NCI-H1436 (cell line): ENCODE data around the gene OCRL.
"Not testable (repeated sequence)": the region's sequence is repeated elsewhere in the genome, so short reads cannot be mapped to it uniquely, and the experiment has no call there.

ENCODE experiments used
- DNase-seq: peaks from one replicate; lab custom pipeline; 2025; lab: John Stamatoyannopoulos, UW

OCRL gene

DNA sequence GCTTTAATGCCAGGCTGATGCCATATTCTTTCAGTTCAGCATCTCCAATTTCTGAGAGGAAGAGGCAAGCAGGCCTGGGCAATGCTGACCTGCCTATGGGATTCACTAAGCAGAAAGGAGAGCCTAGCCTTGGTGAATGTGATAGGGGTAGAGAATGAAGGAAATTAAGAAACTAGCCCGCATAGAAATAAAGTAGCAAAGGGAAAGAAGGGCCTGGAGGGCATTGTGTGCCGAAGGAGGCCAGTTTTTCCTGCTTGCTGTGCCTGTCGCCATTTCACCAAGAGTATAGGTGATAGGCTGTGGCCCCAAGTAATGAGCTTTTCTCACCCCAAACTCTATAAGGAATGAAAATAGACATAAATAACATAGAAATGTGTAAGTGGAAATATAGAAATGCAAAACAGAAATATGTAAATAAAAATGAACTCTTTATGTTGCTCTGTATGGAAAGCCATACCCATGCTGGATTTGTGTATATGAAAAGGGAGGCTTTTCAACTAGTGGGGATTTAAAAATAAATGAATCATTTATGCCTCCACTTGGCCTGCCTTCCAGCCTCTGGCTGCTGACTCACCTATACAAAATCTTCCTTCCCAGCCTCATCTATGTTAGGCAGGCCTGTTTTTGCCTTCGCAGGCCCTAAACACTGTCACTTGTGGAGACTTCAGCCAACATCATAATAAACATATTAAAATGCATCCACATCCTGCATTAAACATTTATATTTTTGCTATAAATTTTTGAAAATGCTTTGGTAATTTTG, 5.1 kb upstream of the OCRL start:
- no peak for DNase-seq

DNA sequence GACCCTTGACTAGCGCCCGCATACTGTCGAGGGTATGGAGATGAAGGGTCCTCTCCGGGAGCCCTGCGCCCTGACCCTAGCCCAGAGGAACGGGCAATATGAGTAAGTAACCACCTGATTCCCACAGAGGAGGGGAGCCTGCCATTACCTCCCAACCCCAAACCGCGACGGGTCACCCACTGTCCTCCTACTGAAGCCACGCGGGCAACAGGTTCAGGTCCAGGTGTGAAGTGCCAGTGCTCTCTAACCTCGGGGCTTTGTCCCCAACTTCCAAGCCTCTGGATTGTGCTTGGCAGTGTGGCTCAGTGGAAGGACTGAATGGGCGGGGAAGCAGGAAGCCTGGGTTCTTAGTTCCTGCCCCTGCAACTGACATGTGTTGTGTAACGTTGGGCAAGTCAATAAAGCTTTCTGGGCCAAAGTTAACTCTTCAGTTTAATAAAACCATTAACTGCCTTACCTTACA, 694 bp downstream of the OCRL start:
- no peak for DNase-seq

DNA sequence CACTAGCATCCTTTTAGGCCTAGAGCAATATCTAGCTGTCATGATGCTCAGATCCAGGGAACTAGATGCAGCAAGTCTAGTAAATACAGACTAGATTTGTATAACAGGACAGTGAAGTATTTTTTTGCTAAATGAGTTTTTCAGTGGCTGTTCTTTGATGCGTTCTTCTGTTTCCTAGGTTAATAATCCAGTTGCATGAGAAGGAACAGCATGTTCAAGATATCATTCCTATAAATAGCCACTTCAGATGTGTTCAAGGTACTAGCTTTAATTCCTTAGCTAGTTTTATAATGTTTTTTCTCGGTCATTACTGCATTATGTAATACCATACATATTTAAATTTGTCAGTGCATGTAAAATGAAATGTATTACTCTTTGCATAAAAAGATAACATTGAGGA, 4.7 kb downstream of the OCRL start:
- no peak for DNase-seq

DNA sequence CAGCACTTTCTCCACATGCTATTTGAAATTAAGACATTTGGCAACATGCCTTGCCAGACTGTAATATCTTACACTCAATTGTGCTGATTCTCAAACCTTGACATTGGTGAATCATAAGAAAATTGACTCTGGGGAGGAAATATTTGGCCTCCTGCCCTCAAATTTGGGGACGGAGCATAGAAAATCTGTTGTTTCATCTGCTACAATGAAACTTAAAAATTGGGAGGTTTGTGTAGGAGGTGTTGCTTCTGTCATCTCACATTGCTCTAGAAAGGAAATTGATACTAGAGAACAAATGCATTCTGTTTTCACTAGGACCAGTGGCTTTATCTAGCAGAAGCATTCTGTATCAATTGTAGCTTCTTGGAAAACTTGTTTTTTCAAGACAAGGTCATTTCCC, 5.3 kb downstream of the OCRL start:
- DNase-seq: no peak

DNA sequence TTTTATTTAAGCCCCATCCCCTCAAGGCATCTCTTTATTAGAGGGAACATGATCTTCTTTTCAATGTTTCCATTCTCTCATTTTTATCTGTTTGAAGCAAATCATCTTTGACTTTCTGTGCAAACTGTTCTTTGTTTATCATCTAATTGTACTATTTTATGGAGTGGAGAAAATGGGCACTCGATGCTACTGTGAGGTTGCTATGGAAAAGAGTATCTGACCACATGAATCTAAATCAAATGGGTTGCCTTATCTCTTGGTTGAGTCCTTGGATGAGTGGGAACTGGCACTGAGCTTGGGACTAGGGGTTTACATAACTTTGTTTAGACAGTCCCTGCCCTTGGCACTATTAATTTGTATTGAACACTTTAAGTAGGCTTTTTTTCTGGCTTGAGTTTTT, 9.1 kb downstream of the OCRL start:
- no peak for DNase-seq

DNA sequence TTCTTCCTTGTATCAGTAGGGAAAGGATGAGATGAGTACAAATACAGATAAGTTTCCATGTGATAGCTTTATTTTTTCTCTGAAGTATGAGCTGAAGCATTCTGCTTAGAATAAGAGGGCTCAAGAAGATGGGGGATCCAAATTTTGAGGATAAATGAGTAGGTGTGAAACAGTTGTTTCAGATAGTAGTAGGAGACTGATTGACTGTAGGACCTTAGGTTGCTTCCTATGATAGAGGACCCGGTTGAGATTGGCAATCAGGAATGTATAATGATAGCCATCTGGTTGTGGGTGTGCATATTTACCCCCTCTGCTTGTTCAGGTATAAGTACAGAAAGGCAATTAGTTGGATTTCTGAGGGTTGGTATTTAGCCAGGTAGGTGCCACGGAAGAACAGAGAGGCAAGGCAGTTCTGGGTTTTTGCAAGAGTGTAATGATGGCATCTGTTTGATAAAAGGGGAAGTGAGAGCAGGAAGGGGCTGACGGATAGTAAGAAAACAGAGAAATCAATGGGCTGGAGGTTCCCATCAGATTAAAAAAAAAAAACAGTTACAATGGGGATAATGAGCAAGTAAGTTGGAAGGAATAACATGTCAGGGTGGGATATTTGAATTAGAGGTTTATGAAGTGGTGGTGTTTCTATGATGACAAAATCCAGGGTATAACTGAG, 13.7 kb downstream of the OCRL start:
- DNase-seq: no peak

DNA sequence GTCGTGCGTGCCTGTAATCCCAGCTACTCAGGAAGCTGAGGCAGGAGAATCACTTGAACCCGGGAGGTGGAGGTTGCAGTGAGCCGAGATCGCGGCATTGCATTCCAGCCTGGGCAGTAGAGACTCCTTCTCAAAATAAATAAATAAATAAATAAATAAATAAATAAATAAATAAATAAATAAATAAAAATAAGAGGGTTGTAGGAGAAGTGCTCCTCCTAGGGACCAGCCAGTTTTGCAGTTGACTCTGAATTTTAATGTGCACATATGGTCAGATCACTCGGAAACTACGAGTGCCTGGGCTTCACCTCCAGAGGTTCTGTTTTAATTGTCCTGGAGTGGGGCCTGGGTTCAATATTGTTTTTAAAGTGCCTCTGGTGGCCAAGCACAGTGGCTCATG, 14.8 kb downstream of the OCRL start:
- not testable (repeated sequence) for DNase-seq

DNA sequence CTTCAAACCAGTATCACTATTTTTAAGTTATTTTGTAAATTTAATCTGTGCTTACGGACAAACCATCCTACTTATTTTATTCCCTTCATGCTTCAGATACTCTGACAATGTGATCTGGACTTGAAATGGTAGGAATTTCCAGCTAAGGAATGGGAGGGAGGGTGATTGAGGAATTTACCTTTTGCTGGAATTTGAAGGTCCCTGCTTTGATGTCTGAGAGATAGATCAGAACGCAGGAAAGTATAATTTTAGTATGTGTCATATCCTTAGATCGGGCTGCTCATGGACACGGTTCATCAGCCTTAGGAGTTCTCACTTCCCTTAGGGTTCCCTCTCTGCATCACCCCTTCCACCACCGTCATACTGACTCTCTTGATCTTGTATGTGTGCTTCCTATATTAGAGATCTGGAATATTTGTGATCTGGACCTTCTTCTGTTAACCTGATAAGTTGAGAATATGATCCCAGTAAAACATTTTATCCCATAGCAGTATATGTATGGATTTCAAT, 16.8 kb downstream of the OCRL start:
- no peak for DNase-seq

DNA sequence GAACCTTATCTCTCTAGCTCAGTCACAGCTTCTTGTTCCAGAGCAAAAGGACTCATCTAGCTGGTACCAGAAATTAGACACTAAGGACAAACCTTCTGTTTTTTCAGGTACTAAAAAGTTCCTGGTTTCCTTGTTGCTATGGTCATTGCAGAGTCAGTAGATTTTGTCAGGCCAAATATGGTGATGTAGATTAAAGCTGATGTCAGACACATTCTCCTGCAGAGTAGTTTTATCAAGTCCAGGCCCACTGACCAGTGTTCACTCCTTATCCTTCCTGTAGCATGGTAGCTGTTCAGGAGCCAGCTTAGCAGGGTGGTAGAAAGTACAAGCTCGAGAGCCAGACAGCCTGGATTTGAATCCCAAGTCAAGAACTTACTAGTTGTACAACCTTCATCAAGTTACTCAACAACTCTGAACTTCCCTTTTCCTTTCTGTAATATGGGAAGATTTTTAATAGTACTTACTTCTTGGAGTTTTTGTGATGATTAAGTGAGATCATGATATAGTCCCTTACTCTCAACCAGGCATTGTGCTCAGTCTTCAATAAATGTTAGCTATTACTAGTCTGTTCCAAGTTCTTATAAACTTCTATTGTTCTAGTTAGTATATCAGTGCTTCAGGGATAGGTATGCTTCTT, 17.9 kb downstream of the OCRL start:
- DNase-seq: no peak

DNA sequence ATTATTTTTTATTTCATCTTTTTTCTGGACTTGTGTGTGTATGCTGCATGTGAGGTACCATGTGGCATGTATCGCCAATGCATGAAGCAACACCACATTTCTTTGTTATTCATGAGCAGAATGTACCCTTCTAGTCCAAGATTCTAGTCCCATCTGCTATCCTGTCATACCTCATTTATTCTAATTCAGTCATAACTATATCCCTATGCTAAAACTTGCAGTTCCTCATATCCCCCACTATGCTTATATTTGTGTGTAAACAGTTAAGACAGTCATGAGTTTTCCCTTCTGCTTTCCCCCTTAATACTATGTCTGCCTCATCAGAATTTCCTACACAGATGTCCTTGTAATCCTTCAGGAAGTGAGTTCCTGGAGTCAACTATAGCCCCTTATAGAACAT, 19.7 kb downstream of the OCRL start:
- DNase-seq: no peak

DNA sequence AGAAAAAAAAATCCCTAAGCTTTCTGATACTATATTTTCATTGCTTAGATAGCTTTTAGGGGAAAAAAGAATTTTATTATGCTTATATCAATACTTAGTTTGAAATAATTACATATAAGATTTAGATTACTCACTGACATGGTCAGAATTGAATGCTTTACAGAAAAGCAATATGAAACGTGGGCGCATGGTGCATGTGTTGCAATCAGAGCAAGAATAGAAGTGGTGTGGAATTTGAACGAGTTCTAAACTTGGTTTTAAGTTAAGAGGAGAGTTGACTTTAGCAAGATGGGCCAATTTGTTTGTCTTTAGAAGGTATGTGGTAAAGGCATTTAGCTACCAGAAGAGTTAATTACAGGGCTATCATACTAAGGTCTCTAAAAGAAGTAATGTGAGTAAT, 21.4 kb downstream of the OCRL start:
- DNase-seq: no peak

DNA sequence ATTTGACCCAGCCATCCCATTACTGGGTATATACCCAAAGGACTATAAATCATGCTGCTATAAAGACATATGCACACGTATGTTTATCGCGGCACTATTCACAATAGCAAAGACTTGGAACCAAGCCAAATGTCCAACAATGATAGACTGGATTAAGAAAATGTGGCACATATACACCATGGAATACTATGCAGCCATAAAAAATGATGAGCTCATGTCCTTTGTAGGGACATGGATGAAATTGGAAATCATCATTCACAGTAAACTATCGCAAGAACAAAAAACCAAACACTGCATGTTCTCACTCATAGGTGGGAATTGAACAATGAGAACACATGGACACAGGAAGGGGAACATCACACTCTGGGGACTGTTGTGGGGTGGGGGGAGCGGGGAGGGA, 24.3 kb downstream of the OCRL start:
- DNase-seq: not testable (repeated sequence)

DNA sequence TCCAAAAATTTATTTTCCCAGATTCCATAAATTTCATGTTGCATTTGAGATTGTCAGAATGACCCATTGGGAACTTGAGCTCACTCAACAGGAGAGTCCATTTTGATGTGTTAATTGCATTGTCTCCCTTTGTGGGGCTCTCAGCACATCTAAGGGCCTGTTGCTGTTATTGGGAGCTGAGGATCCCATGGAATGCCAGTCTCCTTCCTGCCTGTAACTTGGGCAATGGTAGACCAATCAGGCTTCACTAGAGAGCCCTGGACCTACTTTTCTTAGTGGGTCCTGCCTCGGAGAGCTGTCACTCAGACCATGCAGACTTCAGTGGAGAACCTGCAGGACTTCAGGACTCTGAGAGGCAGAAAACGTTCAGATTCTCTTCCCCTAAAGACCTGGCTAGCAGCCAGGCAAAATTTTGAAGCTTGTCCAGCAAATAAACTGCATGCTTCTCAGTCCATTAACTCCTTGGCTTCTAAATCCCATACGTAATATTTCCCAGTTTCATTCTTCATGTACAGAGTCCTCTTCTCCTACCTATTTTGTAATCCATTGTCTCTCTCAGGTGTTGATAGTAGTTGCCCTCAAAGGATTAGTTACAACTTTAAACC, 25.1 kb downstream of the OCRL start:
- DNase-seq: no peak

DNA sequence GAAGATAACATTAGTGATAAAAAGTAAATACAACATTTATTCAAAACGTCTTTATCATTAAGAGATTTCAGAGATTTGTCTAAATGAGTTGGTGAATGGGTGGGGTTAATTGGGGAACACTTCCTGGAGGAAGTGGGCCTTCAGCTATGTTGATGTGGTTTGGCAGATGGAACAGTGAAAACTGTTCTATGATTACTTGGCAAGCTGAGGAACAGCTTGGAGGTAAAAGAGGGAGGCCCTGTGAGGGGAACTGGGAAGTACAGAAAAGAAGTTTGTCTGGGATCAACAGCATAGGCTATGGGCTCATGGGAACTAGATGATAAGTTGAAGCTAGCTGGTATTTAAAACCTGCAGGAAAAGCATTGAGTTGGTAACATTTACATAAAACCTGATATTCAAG, 26.0 kb downstream of the OCRL start:
- DNase-seq: no peak

DNA sequence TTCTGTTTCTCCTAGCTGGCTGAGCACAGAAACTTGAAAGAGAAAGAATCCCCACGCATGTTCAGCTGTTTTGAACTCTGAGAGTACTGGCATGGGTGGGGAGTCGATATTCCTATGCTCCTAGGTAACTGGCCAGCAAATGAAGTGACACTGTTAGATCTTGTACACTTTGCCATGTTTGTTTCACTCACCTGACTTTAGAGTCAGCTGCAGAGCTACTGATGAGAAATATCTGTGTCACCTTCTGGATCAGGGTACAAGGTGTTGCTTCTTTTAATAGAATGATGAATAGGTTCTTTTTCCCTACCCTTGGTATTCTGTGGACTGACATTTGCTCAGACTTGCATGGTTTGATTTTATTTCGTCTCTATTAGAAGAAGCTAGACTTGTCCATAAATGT, 28.3 kb downstream of the OCRL start:
- DNase-seq: no peak

DNA sequence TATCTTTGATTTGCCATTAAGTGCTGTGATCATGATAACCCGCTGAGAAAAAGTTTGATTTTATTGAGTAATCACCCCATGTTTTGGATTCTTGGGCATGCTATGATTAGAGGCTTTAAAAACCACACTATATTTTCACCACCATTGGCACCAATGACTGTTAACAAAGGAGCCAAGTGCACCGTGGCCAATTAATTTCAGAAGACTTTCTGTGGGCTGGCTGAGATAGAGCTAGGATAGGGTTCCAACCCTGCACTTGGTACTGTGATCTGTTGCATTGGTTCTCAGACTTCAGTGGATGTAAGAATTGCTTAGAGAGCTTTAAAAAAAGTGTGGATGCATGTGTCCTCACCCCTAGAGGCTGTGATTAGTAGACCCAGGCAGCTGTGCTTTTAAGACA, 32.4 kb downstream of the OCRL start:
- no peak for DNase-seq

DNA sequence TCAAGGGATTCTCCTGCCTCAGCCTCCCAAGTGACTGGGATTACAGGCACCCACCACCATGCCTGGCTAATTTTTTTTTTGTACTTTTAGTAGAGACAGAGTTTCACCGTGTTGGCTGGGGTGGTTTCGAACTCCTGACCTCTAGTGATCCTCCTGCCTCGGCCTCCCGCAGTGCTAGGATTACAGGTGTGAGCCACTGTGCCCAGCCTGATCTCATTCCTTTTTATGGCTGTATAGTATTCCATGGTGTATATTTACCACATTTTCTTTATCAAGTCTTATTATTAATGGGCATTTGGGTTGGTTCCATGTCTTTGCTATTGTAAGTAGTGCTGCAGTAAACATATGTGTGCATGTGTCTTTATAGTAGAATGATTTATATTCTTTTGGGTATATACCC, 33.6 kb downstream of the OCRL start:
- not testable (repeated sequence) for DNase-seq

DNA sequence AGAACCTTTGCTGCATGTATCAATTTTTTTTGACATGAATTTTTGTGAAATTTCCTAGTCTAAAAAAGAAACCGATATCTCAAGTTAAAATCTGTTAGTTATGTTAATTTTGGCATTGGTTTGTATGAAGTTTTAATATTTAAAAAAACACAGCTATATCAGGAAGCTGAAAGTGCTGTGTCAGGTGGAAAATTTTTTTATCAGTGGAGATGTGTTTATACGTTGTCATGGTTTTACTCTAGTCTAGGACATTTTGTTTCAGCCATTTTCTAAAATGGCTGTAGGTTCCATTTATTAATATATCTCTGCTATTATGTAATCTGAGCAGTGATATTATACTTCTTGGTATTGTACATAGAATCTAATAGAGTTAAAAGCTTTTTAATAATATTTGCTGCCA, 34.2 kb downstream of the OCRL start:
- no peak for DNase-seq

DNA sequence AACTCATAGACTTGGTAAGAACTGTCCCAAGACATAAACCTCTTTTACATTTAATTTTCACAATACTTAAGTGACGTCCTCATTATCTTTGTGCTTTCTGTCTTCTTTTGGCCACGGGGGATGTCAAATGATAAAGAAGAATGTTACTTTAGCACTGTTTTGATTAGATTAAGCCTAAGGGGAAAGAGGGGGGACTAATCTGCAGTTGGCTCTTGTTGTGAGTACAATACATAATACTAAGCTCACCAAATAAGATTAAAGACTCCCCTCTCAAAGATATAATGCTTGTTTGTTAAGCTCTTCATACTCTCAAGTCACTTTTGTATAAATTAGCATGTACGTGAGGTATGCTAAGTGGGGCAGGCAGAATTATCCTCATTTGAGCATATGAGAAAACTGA, 36.5 kb downstream of the OCRL start:
- DNase-seq: no peak

DNA sequence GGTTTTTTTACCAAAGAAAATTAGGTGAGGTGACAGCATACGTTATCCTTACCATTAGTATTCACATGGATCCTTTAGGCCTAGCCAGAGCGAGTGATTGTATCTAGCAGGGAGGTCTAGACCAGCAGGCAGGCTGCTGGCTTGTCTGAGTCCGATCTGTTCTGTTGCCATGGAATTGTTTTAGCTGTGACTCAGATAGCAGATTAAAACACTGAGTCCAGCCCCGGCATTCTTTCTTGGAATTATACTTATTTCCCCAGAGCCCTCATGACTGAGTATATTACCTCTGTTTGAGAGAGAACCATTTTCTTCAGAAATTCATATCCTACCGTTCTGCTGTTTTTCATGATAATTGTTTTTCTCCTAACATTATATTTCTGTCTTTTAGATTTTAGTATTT, 37.4 kb downstream of the OCRL start:
- DNase-seq: no peak

DNA sequence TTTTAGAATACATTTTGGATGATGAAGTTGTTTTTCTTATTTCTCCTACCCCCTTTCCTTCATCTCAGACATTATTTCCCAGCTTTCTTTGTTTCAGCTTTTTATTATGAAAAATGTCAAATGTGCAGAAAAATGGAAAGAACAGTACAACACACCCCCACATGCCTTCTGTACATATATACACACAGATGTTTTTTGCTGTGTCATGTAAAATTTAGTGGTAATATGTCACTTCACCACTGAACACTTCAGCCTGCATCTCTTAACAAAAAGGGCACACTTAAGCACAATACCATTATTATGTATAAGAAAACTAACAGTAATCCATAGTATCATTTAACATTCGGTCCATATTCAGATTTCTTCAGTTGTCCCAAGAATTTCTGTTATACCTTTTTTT, 37.8 kb downstream of the OCRL start:
- no peak for DNase-seq

DNA sequence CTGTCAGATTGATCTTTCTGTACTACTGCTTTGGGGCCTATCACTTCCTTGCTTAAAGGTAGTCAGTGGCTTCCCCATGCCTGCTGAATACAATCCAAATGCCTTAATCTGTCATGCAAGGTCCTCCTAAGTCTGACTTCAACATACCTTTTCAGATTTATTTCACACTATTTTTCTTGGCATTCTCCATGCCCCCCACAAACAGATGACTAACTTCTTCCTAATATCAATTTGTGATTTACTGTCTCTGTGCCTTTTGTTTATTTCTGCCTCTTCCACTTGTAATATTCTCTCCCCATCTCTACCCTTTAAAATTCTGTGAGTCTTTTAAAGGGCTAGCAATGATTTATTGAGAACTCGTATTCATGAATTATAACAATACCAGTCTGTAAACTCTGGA, 41.8 kb downstream of the OCRL start:
- DNase-seq: no peak

DNA sequence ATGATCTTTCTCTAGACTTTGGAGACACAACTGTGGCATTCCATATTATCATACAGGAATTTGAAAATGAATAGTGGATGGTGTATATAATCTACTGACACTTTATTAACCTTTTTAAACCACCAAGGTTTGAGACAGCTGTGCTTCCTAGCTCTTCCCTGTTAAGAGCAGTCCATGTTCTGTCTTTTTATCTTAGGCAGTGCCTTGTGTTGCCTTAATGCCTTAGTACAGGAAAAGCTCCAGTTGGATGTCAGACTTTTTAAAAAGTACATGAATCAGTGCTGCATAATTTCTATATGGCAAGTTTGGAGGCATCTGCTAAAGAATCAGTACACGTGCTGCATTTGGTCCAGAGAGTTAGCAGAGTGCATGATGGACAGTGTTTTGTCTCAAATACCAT, 45.1 kb downstream of the OCRL start:
- DNase-seq: no peak
